Occipital lobe (tissue), 2 donors: ENCODE measurements around the gene NEK11. TPM values are rescaled to one million over a fixed set of nuclear protein-coding genes. Genes with fewer than 3 reads are reported as not detected.

Experiments
- DNase-seq: peaks from one replicate; lab custom pipeline; 2025; lab: John Stamatoyannopoulos, UW
- total RNA-seq: library from RNA; depleted of rRNA; stranded (reverse); fragments of >200 nt; gene quantifications from one replicate; pipeline ENCODE4 v1.2.3, GENCODE V29; 2014

NEK11 gene
- 24.6 TPM for total RNA-seq

GRCh38 chr3:131026321-131027151 lies at the start of gene NEK11, which contains the start of gene ASTE1:
NEK11 (plus strand) TSS chr3:131026877; CDS start chr3:131029709, 2,832 bp downstream.
ASTE1 (minus strand) TSS chr3:131026825; CDS start chr3:131025306, 1,519 bp downstream.
- DNase-seq, result peak; percentile 90

- no peak for DNase-seq
Observed at GRCh38 chr3:130979117-130979516, 47.6 kb upstream of the NEK11 start.

- DNase-seq, result no peak
Observed at GRCh38 chr3:130981469-130981868, 45.2 kb upstream of the NEK11 start.

GRCh38 chr3:130990282-130990681 lies 36.4 kb upstream of the NEK11 start:
- no peak for DNase-seq

GRCh38 chr3:130991126-130991525 lies 35.6 kb upstream of the NEK11 start:
- no peak for DNase-seq

- DNase-seq, result no peak
Observed at GRCh38 chr3:130992344-130992743, 34.3 kb upstream of the NEK11 start.

GRCh38 chr3:130997289-130997688 lies 29.4 kb upstream of the NEK11 start:
- no peak for DNase-seq

GRCh38 chr3:131001071-131001470 lies 25.6 kb upstream of the NEK11 start:
- DNase-seq, result no peak

- DNase-seq, result no peak
Observed at GRCh38 chr3:131004603-131005002, 22.1 kb upstream of the NEK11 start.

- no peak for DNase-seq
Observed at GRCh38 chr3:131007256-131007655, 19.4 kb upstream of the NEK11 start.

- no peak for DNase-seq
Observed at GRCh38 chr3:131007782-131008181, 18.9 kb upstream of the NEK11 start.

- no peak for DNase-seq
Observed at GRCh38 chr3:131008326-131008725, 18.4 kb upstream of the NEK11 start.

GRCh38 chr3:131009698-131010097 lies 17.0 kb upstream of the NEK11 start:
- no peak for DNase-seq

- no peak for DNase-seq
Observed at GRCh38 chr3:131018970-131019369, 7.7 kb upstream of the NEK11 start.

GRCh38 chr3:131020122-131020693 lies 6.5 kb upstream of the NEK11 start:
- no peak for DNase-seq

- DNase-seq, result no peak
Observed at GRCh38 chr3:131025539-131025938, 1.1 kb upstream of the NEK11 start.

GRCh38 chr3:131028844-131029243 lies 2.2 kb downstream of the NEK11 start:
- DNase-seq, result no peak

- DNase-seq, result no peak
Observed at GRCh38 chr3:131031660-131032059, 5.0 kb downstream of the NEK11 start.

- DNase-seq, result no peak
Observed at GRCh38 chr3:131033480-131034080, 6.9 kb downstream of the NEK11 start.

- DNase-seq, result no peak
Observed at GRCh38 chr3:131036200-131036816, 9.6 kb downstream of the NEK11 start.

- no peak for DNase-seq
Observed at GRCh38 chr3:131036986-131037385, 10.3 kb downstream of the NEK11 start.

- no peak for DNase-seq
Observed at GRCh38 chr3:131038326-131038725, 11.6 kb downstream of the NEK11 start.
